ENCODE results near the gene HES1.

GRCh38 chr3:194130188-194130587 is 5.8 kb upstream of the HES1 start:
- TF ChIP-seq POLR2AphosphoS5 (IDR thresholded peaks at IDR 0.05; ENCODE audit: borderline replicate concordance, low read depth, low read length) (no peak), EZH2 (IDR thresholded peaks at IDR 0.05) (no peak)

Data from SK-N-MC (cell line).